Caco-2 (cell line): ENCODE data around the gene RAP1GAP2. TPM values are rescaled to one million over a fixed set of nuclear protein-coding genes. Genes with fewer than 3 reads are reported as not detected.

Experiments
- BruUV-seq: library from RNA; stranded (reverse); fragments of 400-500 nt; replicated peaks from 2 replicates; lab custom pipeline; 2021; lab: Mats Ljungman, UMichigan
- CTCF ChIA-PET: fragments of 300-600 bp; sonication (Branson Sonifier 250); formaldehyde crosslinking; loops from one replicate; lab custom pipeline; 2022; ENCODE audit warnings: antibody characterized with exemption; lab: Charles Lee
- POLR2A ChIA-PET: fragments of 300-600 bp; sonication (Branson Sonifier 250); formaldehyde crosslinking; loops from one replicate; lab custom pipeline; 2022; ENCODE audit warnings: antibody characterized with exemption; lab: Charles Lee
- DNase-seq, 2 experiments: peaks; one replicate each; pipeline versions ENCODE4 v3.0.0 to v3.0.0-alpha.2; 2020 to 2022
- H3K27me3 ChIP-seq: replicated peaks from 2 replicates; pipeline ENCODE4 v1.6.0; 2011; ENCODE audit warnings: low read length; ENCODE audit not compliant: control insufficient read depth, insufficient read depth
- H3K36me3 ChIP-seq: 2 replicates; pipeline ENCODE4 v1.5.1; 2011; ENCODE audit warnings: low read length; ENCODE audit not compliant: control insufficient read depth, insufficient read depth
- H3K4me1 ChIP-seq: fragments of 250-450 bp; sonication (Bioruptor Pico); 2 replicates; pipeline ENCODE4 v1.5.1; 2020; ENCODE audit warnings: mild to moderate bottlenecking
- H3K4me3 ChIP-seq: 2 replicates; pipeline ENCODE4 v1.5.1; 2011; ENCODE audit warnings: low read depth, mild to moderate bottlenecking, control low read depth, low read length
- H3K9me3 ChIP-seq: fragments of 250-450 bp; sonication (Bioruptor Pico); 2 replicates; pipeline ENCODE4 v1.5.1; 2020; ENCODE audit warnings: mild to moderate bottlenecking, moderate library complexity
- H3K27ac Mint-ChIP-seq: one replicate; pipeline ENCODE4 v1.8.0; 2022; ENCODE audit warnings: mixed read lengths; ENCODE audit not compliant: unreplicated experiment
- H3K27me3 Mint-ChIP-seq: one replicate; pipeline ENCODE4 v1.8.0; 2022; ENCODE audit warnings: mixed read lengths; ENCODE audit not compliant: insufficient read depth, unreplicated experiment
- H3K36me3 Mint-ChIP-seq: one replicate; pipeline ENCODE4 v1.8.0; 2022; ENCODE audit warnings: mild to moderate bottlenecking, mixed read lengths; ENCODE audit not compliant: insufficient read depth, unreplicated experiment
- H3K4me1 Mint-ChIP-seq: one replicate; pipeline ENCODE4 v1.8.0; 2022; ENCODE audit warnings: low read depth, mixed read lengths; ENCODE audit not compliant: unreplicated experiment
- H3K4me3 Mint-ChIP-seq: one replicate; pipeline ENCODE4 v1.8.0; 2022; ENCODE audit warnings: mild to moderate bottlenecking, moderate library complexity, mixed read lengths; ENCODE audit not compliant: unreplicated experiment
- H3K9me3 Mint-ChIP-seq: one replicate; pipeline ENCODE4 v1.8.0; 2022; ENCODE audit warnings: mixed read lengths; ENCODE audit not compliant: unreplicated experiment
- CTCF ChIP-seq, 2 experiments: fragments of 200-600 bp in 1 of 2; IDR thresholded peaks; 1 replicate in 1 of 2; 2 replicates in 1 of 2; pipeline versions ENCODE4 v1.5.1 to v1.8.0; 2011 to 2022; ENCODE audit warnings: antibody characterized with exemption in 1 of 2, control low read depth in 1 of 2, inconsistent platforms in 1 of 2, low read depth in 1 of 2, low read length in 1 of 2, mild to moderate bottlenecking in 1 of 2, moderate library complexity in 1 of 2; ENCODE audit not compliant: insufficient read depth in 1 of 2, severe bottlenecking in 1 of 2, unreplicated experiment in 1 of 2
- intact Hi-C: fragments of 100-400 bp; cut with micrococcal nuclease; formaldehyde crosslinking; loops from one replicate; pipeline ENCODE4 v1.10.0; 2022; ENCODE audit not compliant: unreplicated experiment
- total RNA-seq: library from RNA; stranded (reverse); gene quantifications from 2 replicates; pipeline ENCODE4 v1.2.3, GENCODE V29; 2022

Gene RAP1GAP2
- total RNA-seq, 1 experiment from 2014 or later = 45.3 TPM

DNA sequence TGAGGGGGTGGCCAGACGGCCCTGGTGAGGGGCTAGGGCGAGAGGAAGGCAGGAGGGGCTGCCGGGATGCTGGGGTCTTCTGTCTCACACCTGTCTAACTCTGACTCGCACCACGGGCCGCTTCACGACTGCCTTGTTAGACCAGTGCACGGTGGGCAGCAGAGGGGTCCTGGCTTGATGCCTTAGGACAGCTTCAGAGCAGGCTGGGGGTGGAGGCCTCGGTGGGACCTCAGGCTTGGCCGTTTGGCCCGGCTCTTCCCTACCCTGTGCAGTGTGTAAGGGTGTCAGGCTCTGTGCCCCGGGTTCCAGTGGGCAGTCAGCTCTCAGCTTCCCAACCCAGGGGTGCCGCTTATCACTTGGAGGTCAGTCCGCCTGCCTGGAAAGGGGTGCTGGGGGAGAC lies 166.5 kb downstream of the RAP1GAP2 start:
- Mint-ChIP-seq H3K9me3 (no peaks in the 10 kb centered on the region), H3K36me3 (peaks cover 16% of the 10 kb centered on the region), H3K4me3 (no peak overlapping the region), H3K4me1 (peaks cover 47% of the 10 kb centered on the region), H3K27me3 (no peaks in the 10 kb centered on the region), H3K27ac (peak overlapping the region; percentile 70)
- Histone ChIP-seq H3K4me3 (no peak overlapping the region), H3K27me3 (no peaks in the 10 kb centered on the region), H3K9me3 (no peaks in the 10 kb centered on the region), H3K36me3 (no peaks in the 10 kb centered on the region), H3K4me1 (peaks cover 45% of the 10 kb centered on the region)
- intact Hi-C loops = no loop called here
- BruUV-seq = no TSS peak
- TF ChIP-seq CTCF (IDR thresholded peaks at IDR 0.05; ENCODE audit: insufficient read depth in 1 of 2, low read depth in 1 of 2, low read length in 1 of 2, severe bottlenecking in 1 of 2, unreplicated experiment in 1 of 2) = no peak
- POLR2A ChIA-PET = no interaction called here
- CTCF ChIA-PET = no interaction called here
- no peak for DNase-seq

DNA sequence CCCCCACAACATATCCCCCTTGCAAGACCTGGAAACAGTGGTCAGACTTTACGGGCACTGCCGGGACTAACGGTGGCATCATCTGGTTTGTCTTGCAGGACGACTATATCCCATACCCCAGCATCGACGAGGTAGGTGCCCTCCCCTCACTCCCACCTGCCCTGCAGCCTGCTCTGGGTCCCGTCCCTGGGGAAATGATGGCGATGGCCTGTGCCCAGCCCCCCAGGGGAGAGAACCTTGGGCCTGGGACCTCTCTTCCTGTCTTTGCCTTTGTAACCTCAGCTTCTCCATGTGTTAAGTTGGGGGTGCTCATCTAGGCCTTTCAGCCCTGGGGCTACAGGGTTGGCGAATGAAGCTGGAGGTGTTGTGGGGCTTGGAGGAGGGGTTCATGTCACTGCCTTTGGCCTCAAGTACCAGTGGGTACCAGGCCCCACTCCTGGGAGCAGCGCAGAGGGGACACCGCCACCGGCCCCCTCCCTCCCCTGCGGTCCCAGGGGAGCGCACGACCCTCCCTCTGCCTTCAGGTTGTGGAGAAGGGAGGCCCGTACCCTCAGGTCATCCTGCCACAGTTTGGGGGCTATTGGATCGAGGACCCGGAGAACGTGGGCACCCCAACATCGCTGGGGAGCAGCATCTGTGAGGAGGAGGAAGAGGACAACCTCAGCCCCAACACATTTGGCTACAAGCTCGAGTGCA lies 167.2 kb downstream of the RAP1GAP2 start:
- POLR2A ChIA-PET = no interaction called here
- BruUV-seq = no TSS peak
- H3K4me3 ChIP-seq = no peak overlapping the region
- no peaks in the 10 kb centered on the region for H3K27me3 ChIP-seq
- peaks cover 39% of the 10 kb centered on the region for H3K4me1 Mint-ChIP-seq
- H3K9me3 ChIP-seq = no peaks in the 10 kb centered on the region
- H3K36me3 ChIP-seq = no peaks in the 10 kb centered on the region
- peaks cover 45% of the 10 kb centered on the region for H3K4me1 ChIP-seq
- no peak for DNase-seq
- peaks cover 6% of the 10 kb centered on the region for H3K9me3 Mint-ChIP-seq
- intact Hi-C loops = no loop called here
- CTCF ChIA-PET = no interaction called here
- no peak for TF ChIP-seq CTCF (IDR thresholded peaks at IDR 0.05; ENCODE audit: insufficient read depth in 1 of 2, low read depth in 1 of 2, low read length in 1 of 2, severe bottlenecking in 1 of 2, unreplicated experiment in 1 of 2)
- no peak overlapping the region for H3K4me3 Mint-ChIP-seq
- H3K27me3 Mint-ChIP-seq = no peaks in the 10 kb centered on the region
- peaks cover 10% of the 10 kb centered on the region for H3K36me3 Mint-ChIP-seq
- H3K27ac Mint-ChIP-seq = peak overlapping the region; percentile 70

DNA sequence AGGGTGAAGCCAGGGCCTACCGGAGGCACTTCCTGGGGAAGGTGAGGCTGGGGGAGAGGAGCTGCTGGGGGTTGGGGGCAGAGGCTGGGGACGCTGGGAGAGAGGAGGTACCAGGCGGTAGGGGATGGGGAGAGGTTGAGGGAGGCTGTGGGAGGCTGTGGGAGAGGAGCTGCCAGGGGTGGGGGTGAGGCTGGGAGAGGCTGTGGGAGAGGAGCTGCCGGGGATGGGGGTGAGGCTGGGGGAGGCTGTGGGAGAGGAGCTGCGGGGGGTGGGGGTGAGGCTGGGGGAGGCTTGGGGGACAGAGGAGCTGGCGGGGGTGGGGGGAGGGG lies 167.8 kb downstream of the RAP1GAP2 start:
- Mint-ChIP-seq H3K27ac (peak overlapping the region; percentile 81), H3K27me3 (no peaks in the 10 kb centered on the region), H3K4me1 (peaks cover 36% of the 10 kb centered on the region), H3K4me3 (no peak overlapping the region), H3K9me3 (peaks cover 9% of the 10 kb centered on the region), H3K36me3 (peaks cover 10% of the 10 kb centered on the region)
- no TSS peak for BruUV-seq
- Histone ChIP-seq H3K27me3 (no peaks in the 10 kb centered on the region), H3K4me3 (no peak overlapping the region), H3K4me1 (peaks cover 45% of the 10 kb centered on the region), H3K36me3 (no peaks in the 10 kb centered on the region), H3K9me3 (no peaks in the 10 kb centered on the region)
- ChIA-PET CTCF (no interaction called here), POLR2A (no interaction called here)
- intact Hi-C loops = no loop called here
- DNase-seq = no peak
- TF ChIP-seq CTCF (IDR thresholded peaks at IDR 0.05; ENCODE audit: insufficient read depth in 1 of 2, low read depth in 1 of 2, low read length in 1 of 2, severe bottlenecking in 1 of 2, unreplicated experiment in 1 of 2) = no peak
